HepG2 (cell line): ENCODE results near the gene PLRG1. TPM values are rescaled to one million over a fixed set of nuclear protein-coding genes. Genes with fewer than 3 reads are reported as not detected.

Source experiments
- E2F1 ChIP-seq: sonication (generic); formaldehyde crosslinking; IDR thresholded peaks from 2 replicates; pipeline ENCODE4 v1.5.0; 2020; ENCODE audit warnings: missing genetic modification reagents
- NCOA2 ChIP-seq: sonication (generic); formaldehyde crosslinking; IDR thresholded peaks from 2 replicates; pipeline ENCODE4 v1.8.0; 2022; ENCODE audit warnings: inconsistent platforms
- NONO ChIP-seq, 2 experiments: fragments of 450-650 bp in 1 of 2; sonication (generic) in 1 of 2; formaldehyde crosslinking in 1 of 2; IDR thresholded peaks in 1 of 2; conservative IDR thresholded peaks in 1 of 2; 2 replicates each; pipeline versions ENCODE4 v1.6.1 to v1.8.0; 2017 to 2022; ENCODE audit warnings: mild to moderate bottlenecking in 1 of 2, missing genetic modification reagents in 1 of 2, moderate library complexity in 1 of 2
- U2AF1 ChIP-seq: fragments of 200-400 bp; formaldehyde crosslinking; optimal IDR thresholded peaks from 2 replicates; pipeline ENCODE3; 2017; ENCODE audit warnings: mild to moderate bottlenecking, low read depth, low read length
- WIZ ChIP-seq: sonication (generic); formaldehyde crosslinking; IDR thresholded peaks from 2 replicates; pipeline ENCODE4 v1.5.1; 2020; ENCODE audit warnings: mild to moderate bottlenecking, missing genetic modification reagents
- ZIK1 ChIP-seq: sonication (generic); formaldehyde crosslinking; IDR thresholded peaks from 2 replicates; pipeline ENCODE4 v1.5.0; 2020; ENCODE audit warnings: mild to moderate bottlenecking, low read depth, missing genetic modification reagents, borderline replicate concordance
- ZNF331 ChIP-seq: sonication (generic); formaldehyde crosslinking; IDR thresholded peaks from 2 replicates; pipeline ENCODE4 v1.4.0; 2020; ENCODE audit warnings: missing genetic modification reagents
- ZNF800 ChIP-seq: sonication (generic); formaldehyde crosslinking; IDR thresholded peaks from 2 replicates; pipeline ENCODE4 v1.4.0; 2020; ENCODE audit warnings: missing genetic modification reagents
- ZSCAN31 ChIP-seq: sonication (generic); formaldehyde crosslinking; IDR thresholded peaks from 2 replicates; pipeline ENCODE4 v1.5.0; 2020; ENCODE audit warnings: low read depth, mild to moderate bottlenecking, missing genetic modification reagents
- polyA plus RNA-seq, 8 experiments: library from polyadenylated mRNA; depleted of rRNA in 3 of 8; stranded (reverse) in 7 of 8; unstranded in 1 of 8; fragments of >200 nt; fragmentation: Illumina TruSeq in 4 of 8; extraction: Trizol in 4 of 8; gene quantifications; 2 replicates each; pipeline versions ENCODE4 v1.2.1 to v1.2.3, GENCODE V29; 2011 to 2016; ENCODE audit warnings: low read depth in 4 of 8, missing spikeins in 1 of 8, mixed read lengths in 1 of 8; ENCODE audit not compliant: insufficient read depth in 1 of 8
- total RNA-seq, 5 experiments: library from RNA; depleted of rRNA; stranded (reverse); fragments of >200 nt; fragmentation: Illumina TruSeq; extraction: Trizol; gene quantifications; 2 replicates each; pipeline ENCODE4 v1.2.3, GENCODE V29; 2016; ENCODE audit warnings: low read depth in 1 of 5

Gene PLRG1
- total and polyA plus RNA-seq, 2 of the 13 experiments (the other 11 are each of a cell fraction or from before 2014, with no cell fraction given), result 77.3 to 110 TPM

- TF ChIP-seq U2AF1 (no peak), E2F1 (no peak; the same call in 1 of the 2 replicates), NCOA2 (CRISPR knock-in tag) (peak; percentile 99), ZIK1 (CRISPR knock-in tag) (no peak), WIZ (no peak), NONO (IDR thresholded peaks at IDR 0.05) (no peak), NONO (CRISPR knock-in tag; conservative IDR thresholded peaks at IDR 0.05) (0 out of 2 replicates have a peak, but pooled peaks have one; percentile 36), ZSCAN31 (CRISPR knock-in tag) (no peak; the same call in 1 of the 2 replicates), ZNF331 (CRISPR knock-in tag) (peak; percentile 67; the same call in 1 of the 2 replicates), ZNF800 (CRISPR knock-in tag) (no peak)
These were observed 9.6 kb upstream of the PLRG1 start (continued) for GRCh38 chr4:154559494-154560418.
